Gastroesophageal sphincter (tissue), 4 donors: ENCODE results near the gene LRCH3. TPM values are rescaled to one million over a fixed set of nuclear protein-coding genes. Genes with fewer than 3 reads are reported as not detected.
"Not testable (repeated sequence)": the region's sequence is repeated elsewhere in the genome, so short reads cannot be mapped to it uniquely, and the experiment has no call there.

Source experiments
- ATAC-seq: fragments of 150-250 bp; one replicate; pipeline ENCODE4 v1.9.1; 2016; ENCODE audit warnings: mild to moderate bottlenecking, moderate library complexity
- H3K27ac ChIP-seq, 4 donors: fragments of 200-600 bp; sonication (generic) in 3 of 4; 1 replicate in 3 of 4; 2 replicates in 1 of 4; pipeline ENCODE4 v1.5.1; 2016 to 2019
- H3K27me3 ChIP-seq: fragments of 200-600 bp; sonication (generic); one replicate; pipeline ENCODE4 v1.5.1; 2019
- H3K36me3 ChIP-seq, 2 donors: fragments of 200-600 bp; sonication (generic); one replicate each; pipeline ENCODE4 v1.5.1; 2019; ENCODE audit warnings: control low read depth in 1 of 2
- H3K4me1 ChIP-seq, 3 donors: fragments of 200-600 bp; sonication (generic); 1 replicate in 2 of 3; 2 replicates in 1 of 3; pipeline ENCODE4 v1.5.1; 2016 to 2019; ENCODE audit warnings: control low read depth in 2 of 3
- H3K4me3 ChIP-seq, 2 donors: fragments of 200-600 bp; sonication (generic); one replicate each; pipeline ENCODE4 v1.5.1; 2019; ENCODE audit warnings: mild to moderate bottlenecking in 1 of 2, moderate library complexity in 1 of 2
- H3K9me3 ChIP-seq, 3 donors: fragments of 200-600 bp; sonication (generic); one replicate each; pipeline ENCODE4 v1.5.1; 2017 to 2019; ENCODE audit warnings: control low read depth in 2 of 3
- EP300 ChIP-seq: sonication (generic); formaldehyde crosslinking; IDR thresholded peaks from one replicate; pipeline ENCODE4 v1.6.1; 2017; ENCODE audit warnings: antibody characterized with exemption, mild to moderate bottlenecking
- POLR2A ChIP-seq, 2 donors: fragments of 450-650 bp; IDR thresholded peaks; one replicate each; pipeline ENCODE4 v1.6.1; 2017; ENCODE audit warnings: antibody characterized with exemption in 2 of 2, mild to moderate bottlenecking in 2 of 2, moderate library complexity in 1 of 2
- POLR2AphosphoS5 ChIP-seq: sonication (generic); formaldehyde crosslinking; IDR thresholded peaks from one replicate; pipeline ENCODE4 v1.6.1; 2017; ENCODE audit warnings: antibody characterized with exemption
- WGBS, 2 donors: methylation state at CpG; one replicate each; pipeline ENCODE4 v1.1.5; 2018; ENCODE audit warnings: low coverage in 1 of 2; 5-methylcytosine and 5-hydroxymethylcytosine counted together
- total RNA-seq, 4 donors: library from RNA; depleted of rRNA; stranded (reverse); fragments of >200 nt; gene quantifications; one replicate each; pipeline ENCODE4 v1.1.0, GENCODE V29; 2016
- TF ChIP-seq, protein P1 (sequence below), 4 experiments: fragments of 200-600 bp in 2 of 4; fragments of 450-650 bp in 2 of 4; sonication (generic) in 1 of 4; IDR thresholded peaks; one replicate each; pipeline ENCODE4 v1.5.1; 2017 to 2019; ENCODE audit warnings: antibody characterized with exemption in 4 of 4, mild to moderate bottlenecking in 2 of 4, moderate library complexity in 2 of 4

Gene LRCH3
- total RNA-seq, 4 donors from 2014 or later = 39.0 to 158 (median 69.6) TPM

DNA sequence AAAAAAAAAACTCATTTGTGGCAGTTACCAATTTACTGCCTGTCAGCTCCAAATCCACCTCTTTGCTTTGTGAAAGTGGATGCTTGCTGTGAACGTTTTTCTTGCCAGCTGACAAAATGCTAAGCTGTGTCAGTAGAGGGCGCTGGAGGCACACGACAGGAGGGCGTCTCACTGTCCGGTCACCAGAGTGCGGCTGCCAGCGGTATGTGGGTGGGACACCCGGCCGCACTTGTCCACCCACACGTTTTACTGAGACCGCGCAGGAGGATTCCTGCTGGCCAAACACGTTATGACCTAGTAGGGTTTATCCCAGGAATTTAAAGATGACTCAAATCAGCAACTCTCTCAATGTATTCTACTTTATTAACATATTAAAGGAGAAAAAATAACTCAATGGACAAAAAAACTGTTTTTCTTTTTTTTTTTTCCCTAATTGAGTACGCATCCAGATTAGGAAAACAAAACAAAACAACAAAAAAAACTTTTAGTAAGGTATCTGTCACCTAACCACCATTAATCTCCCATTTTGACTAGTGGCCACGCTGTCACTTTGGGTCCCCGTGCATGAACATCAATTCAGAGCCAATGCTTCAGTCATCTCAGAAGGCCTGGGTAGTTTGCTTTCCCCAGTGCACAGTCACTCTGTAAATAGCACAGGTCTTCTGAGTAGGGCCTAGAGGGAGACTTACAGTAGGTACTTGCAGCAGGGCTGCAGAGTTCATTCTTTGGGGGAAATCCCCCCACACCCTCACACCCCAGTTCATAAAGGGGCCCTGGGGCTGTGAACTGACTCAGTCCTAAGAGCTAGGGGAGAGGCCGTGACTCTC lies 115.2 kb downstream of the LRCH3 start:
- Histone ChIP-seq H3K36me3 (no peaks in the 10 kb centered on the region), H3K9me3 (no peaks in the 10 kb centered on the region), H3K4me3 (no peak overlapping the region), H3K4me1 (peaks cover 0 to 11% (median 0%) of the 10 kb centered on the region in 3 donors), H3K27me3 (no peaks in the 10 kb centered on the region), H3K27ac (peak overlapping the region in 2 of 4 donors; percentile 38 to 52)
- WGBS, 2 donors = 7 to 17% methylated on average over 14 to 16 of the region's 17 CpGs
- TF ChIP-seq, protein P1, sequence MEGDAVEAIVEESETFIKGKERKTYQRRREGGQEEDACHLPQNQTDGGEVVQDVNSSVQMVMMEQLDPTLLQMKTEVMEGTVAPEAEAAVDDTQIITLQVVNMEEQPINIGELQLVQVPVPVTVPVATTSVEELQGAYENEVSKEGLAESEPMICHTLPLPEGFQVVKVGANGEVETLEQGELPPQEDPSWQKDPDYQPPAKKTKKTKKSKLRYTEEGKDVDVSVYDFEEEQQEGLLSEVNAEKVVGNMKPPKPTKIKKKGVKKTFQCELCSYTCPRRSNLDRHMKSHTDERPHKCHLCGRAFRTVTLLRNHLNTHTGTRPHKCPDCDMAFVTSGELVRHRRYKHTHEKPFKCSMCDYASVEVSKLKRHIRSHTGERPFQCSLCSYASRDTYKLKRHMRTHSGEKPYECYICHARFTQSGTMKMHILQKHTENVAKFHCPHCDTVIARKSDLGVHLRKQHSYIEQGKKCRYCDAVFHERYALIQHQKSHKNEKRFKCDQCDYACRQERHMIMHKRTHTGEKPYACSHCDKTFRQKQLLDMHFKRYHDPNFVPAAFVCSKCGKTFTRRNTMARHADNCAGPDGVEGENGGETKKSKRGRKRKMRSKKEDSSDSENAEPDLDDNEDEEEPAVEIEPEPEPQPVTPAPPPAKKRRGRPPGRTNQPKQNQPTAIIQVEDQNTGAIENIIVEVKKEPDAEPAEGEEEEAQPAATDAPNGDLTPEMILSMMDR (IDR thresholded peaks at IDR 0.05) = peak; percentile 78 to 94 (median 92)
- no peak for TF ChIP-seq POLR2A (IDR thresholded peaks at IDR 0.05)
- peak; percentile 74 for TF ChIP-seq POLR2AphosphoS5
- no peak for TF ChIP-seq EP300
- ATAC-seq = peak; percentile 100

DNA sequence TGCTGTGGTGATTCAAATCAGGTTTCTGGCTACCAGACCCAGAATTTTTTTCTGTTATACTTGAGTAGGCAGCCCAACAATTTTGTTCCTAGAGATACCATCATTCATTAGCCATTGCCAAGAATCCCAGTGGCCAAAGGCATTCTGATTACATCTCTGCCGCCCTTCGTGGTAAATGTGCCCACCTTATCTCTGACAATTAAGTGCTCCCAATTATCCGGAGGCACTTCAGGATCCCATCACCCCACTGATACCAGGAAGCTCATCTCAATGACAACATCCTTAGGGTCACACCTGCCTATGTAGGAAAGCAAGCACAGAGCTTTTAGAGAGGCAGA lies 115.8 kb downstream of the LRCH3 start:
- Histone ChIP-seq H3K9me3 (no peaks in the 10 kb centered on the region), H3K27me3 (no peaks in the 10 kb centered on the region), H3K4me1 (peaks cover 0 to 11% (median 0%) of the 10 kb centered on the region in 3 donors), H3K36me3 (no peaks in the 10 kb centered on the region), H3K27ac (peak overlapping the region in 2 of 4 donors; percentile 38 to 52), H3K4me3 (no peak overlapping the region)
- no peak for ATAC-seq
- TF ChIP-seq POLR2A (IDR thresholded peaks at IDR 0.05) (no peak), EP300 (no peak), POLR2AphosphoS5 (no peak)
- TF ChIP-seq, protein P1 (IDR thresholded peaks at IDR 0.05) = no peak
- WGBS, 2 donors = 69 to 92% methylated on average over 2 to 3 of the region's 3 CpGs

DNA sequence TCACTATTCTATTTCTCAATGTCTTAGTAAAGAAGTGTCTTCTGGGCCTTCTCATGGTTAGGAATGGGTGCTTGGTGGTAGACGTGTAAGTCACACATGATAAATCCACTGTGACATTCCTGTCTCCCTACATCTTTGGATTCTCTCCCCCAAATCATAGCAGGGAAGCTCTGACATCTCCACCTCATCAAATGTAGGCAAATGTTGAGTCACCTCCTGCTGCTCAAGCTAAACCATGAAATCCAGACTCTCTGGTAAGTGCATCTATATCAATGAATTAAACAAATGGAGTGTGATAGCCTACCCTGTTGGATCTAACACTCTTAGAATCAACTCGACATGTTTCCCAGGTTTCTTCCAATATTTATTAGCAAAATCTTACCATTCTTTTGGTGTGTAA lies 116.1 kb downstream of the LRCH3 start:
- WGBS, 2 donors = 69 to 93% methylated on average over 2 of the region's 2 CpGs
- Histone ChIP-seq H3K27me3 (no peaks in the 10 kb centered on the region), H3K36me3 (peaks cover 0 to under 1% of the 10 kb centered on the region in 2 donors), H3K4me3 (no peak overlapping the region), H3K4me1 (peaks cover 0 to 11% (median 0%) of the 10 kb centered on the region in 3 donors), H3K9me3 (no peaks in the 10 kb centered on the region), H3K27ac (peak overlapping the region in 1 of 4 donors; percentile 38)
- no peak for ATAC-seq
- TF ChIP-seq POLR2AphosphoS5 (no peak), EP300 (no peak), POLR2A (IDR thresholded peaks at IDR 0.05) (no peak)
- TF ChIP-seq, protein P1 (IDR thresholded peaks at IDR 0.05) = no peak

DNA sequence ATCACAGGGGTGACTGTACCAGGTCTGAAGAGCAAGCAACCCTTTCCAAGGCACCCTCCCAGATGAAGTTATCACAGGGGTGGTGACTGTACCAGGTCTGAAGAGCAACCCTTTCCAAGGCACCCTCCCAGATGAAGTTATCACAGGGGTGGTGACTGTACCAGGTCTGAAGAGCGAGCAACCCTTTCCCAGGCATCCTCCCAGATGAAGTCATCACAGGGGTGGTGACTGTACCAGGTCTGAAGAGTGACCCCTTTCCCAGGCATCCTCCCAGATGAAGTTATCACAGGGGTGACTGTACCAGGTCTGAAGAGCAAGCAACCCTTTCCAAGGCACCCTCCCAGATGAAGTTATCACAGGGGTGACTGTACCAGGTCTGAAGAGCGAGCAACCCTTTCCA lies 117.5 kb downstream of the LRCH3 start:
- Histone ChIP-seq H3K4me1 (peaks cover 0 to 11% (median 0%) of the 10 kb centered on the region in 3 donors), H3K36me3 (peaks cover 0 to 14% of the 10 kb centered on the region in 2 donors)
- H3K4me3 ChIP-seq, ATAC-seq, H3K27ac ChIP-seq, H3K9me3 ChIP-seq, H3K27me3 ChIP-seq: not testable (repeated sequence)
- whole genome bisulfite sequencing, 2 donors = no CpG with 5 or more reads among the region's 2 CpGs

DNA sequence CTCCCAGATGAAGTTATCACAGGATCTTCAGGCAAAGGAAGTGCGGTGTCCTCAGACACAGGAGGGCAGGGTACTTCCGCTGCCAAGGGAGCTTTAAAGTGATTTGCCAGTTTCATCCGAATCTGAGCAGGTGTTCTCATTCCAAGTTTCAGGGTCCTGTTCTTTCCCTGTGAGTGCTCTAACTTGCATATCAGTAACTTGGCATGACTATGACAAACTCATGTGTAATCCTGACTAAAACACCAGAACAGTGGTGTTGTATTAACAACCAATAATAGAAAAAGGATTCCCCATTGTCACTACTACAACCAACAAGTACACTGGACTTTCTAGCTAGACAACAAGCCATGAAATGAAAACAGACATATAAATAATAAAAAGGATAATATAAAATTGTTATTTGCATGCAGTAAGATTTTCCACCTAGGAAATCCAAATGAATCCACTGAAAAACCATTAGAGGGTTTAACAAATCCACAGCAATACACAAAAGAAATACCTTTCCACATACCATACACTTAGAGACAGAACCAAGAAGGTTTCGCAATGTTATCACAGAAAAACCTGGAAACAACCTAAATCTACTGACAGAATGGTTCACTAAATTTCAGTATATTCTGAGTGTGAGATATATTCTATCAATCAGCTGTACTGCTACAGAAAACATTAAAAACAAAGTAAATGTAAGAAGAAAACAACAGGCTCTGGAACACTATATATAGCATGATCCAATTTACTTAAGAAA lies 118.1 kb downstream of the LRCH3 start:
- no peak for ATAC-seq
- Histone ChIP-seq H3K27me3 (no peaks in the 10 kb centered on the region), H3K4me1 (peaks cover 0 to 11% (median 0%) of the 10 kb centered on the region in 3 donors), H3K36me3 (peaks cover 0 to 15% of the 10 kb centered on the region in 2 donors), H3K4me3 (no peak overlapping the region), H3K9me3 (no peaks in the 10 kb centered on the region), H3K27ac (no peak overlapping the region)
- WGBS, 2 donors = 86 to 90% methylated on average over 2 to 4 of the region's 4 CpGs
- TF ChIP-seq POLR2AphosphoS5 (no peak), POLR2A (IDR thresholded peaks at IDR 0.05) (no peak), EP300 (no peak)
- TF ChIP-seq, protein P1 (IDR thresholded peaks at IDR 0.05) = no peak
